Endothelial cell of umbilical vein (primary cell): Measurements from ENCODE around the gene TLCD3B. TPM values are rescaled to one million over a fixed set of nuclear protein-coding genes. Genes with fewer than 3 reads are reported as not detected.

Experiments used
- BruUV-seq: library from RNA; stranded (reverse); fragments of 400-500 nt; replicated peaks from 2 replicates; lab custom pipeline; 2021; lab: Mats Ljungman, UMichigan
- CTCF ChIA-PET: fragments of 300-600, 350-600 bp; sonication (Branson Sonifier 250); formaldehyde crosslinking; loops from one replicate; lab custom pipeline; 2021; ENCODE audit warnings: antibody characterized with exemption, inconsistent platforms; lab: Charles Lee
- POLR2A ChIA-PET: fragments of 300-600, 350-600 bp; sonication (Branson Sonifier 250); formaldehyde crosslinking; loops from one replicate; lab custom pipeline; 2021; ENCODE audit warnings: antibody characterized with exemption, inconsistent platforms; lab: Charles Lee
- DNase-seq: peaks from one replicate; pipeline ENCODE4 v3.0.0-alpha.2; 2011; ENCODE audit warnings: low read depth, low spot score
- FAIRE-seq: peaks from 2 replicates; lab custom pipeline; 2011; peaks lifted over from hg19 to GRCh38; lab: Jason Lieb, UNC
- H2AFZ ChIP-seq: 2 replicates; pipeline ENCODE4 v1.6.0; 2012; ENCODE audit warnings: low read depth, low read length, control low read depth, inconsistent platforms
- H3K27ac ChIP-seq: 2 replicates; pipeline ENCODE4 v1.5.1; 2011; ENCODE audit warnings: low read depth, mild to moderate bottlenecking, control low read depth, low read length, moderate library complexity; ENCODE audit not compliant: insufficient read depth
- H3K27me3 ChIP-seq, 2 experiments: 2 replicates each; pipeline versions ENCODE4 v1.6.0 to v1.6.1; 2011; ENCODE audit warnings: low read length in 2 of 2, mixed read lengths in 1 of 2; ENCODE audit not compliant: control insufficient read depth in 2 of 2, insufficient read depth in 2 of 2
- H3K36me3 ChIP-seq, 2 experiments: 2 replicates in 1 of 2; 3 replicates in 1 of 2; pipeline ENCODE4 v1.5.1; 2011; ENCODE audit warnings: low read length in 2 of 2, mild to moderate bottlenecking in 1 of 2, moderate library complexity in 1 of 2; ENCODE audit not compliant: control insufficient read depth in 2 of 2, insufficient read depth in 2 of 2; ENCODE audit errors: extremely low read depth in 1 of 2
- H3K4me1 ChIP-seq: 3 replicates; pipeline ENCODE4 v1.5.1; 2011; ENCODE audit warnings: mild to moderate bottlenecking, low read length; ENCODE audit not compliant: control insufficient read depth, insufficient read depth; ENCODE audit errors: extremely low read depth
- H3K4me2 ChIP-seq: 2 replicates; pipeline ENCODE4 v1.6.1; 2011; ENCODE audit warnings: low read length, control low read depth, mixed read lengths; ENCODE audit not compliant: insufficient read depth
- H3K4me3 ChIP-seq, 3 experiments: fragments of 200-600 bp in 1 of 3; sonication (generic), shearing (Covaris generic) in 1 of 3; replicated peaks in 1 of 3; 2 replicates each; pipeline ENCODE4 v1.5.1; 2011 to 2016; ENCODE audit warnings: control low read depth in 3 of 3, low read length in 3 of 3, mild to moderate bottlenecking in 2 of 3, inconsistent platforms in 1 of 3, low read depth in 1 of 3, moderate library complexity in 1 of 3; ENCODE audit not compliant: insufficient read depth in 1 of 3
- H3K79me2 ChIP-seq: 2 replicates; pipeline ENCODE4 v1.6.0; 2012; ENCODE audit warnings: low read length, inconsistent platforms; ENCODE audit not compliant: control insufficient read depth, insufficient read depth
- H3K9ac ChIP-seq: replicated peaks from 2 replicates; pipeline ENCODE3; 2011; ENCODE audit warnings: low read length, control low read depth; ENCODE audit not compliant: insufficient read depth; ENCODE audit errors: extremely low read depth
- H3K9me1 ChIP-seq: replicated peaks from 3 replicates; pipeline ENCODE4 v1.6.0; 2011; ENCODE audit warnings: mild to moderate bottlenecking, low read length; ENCODE audit not compliant: control insufficient read depth, insufficient read depth; ENCODE audit errors: extremely low read depth
- H3K9me3 ChIP-seq: replicated peaks from 2 replicates; pipeline ENCODE4 v1.5.1; 2012; ENCODE audit warnings: low read length, inconsistent platforms; ENCODE audit not compliant: control insufficient read depth, insufficient read depth
- H4K20me1 ChIP-seq: replicated peaks from 2 replicates; pipeline ENCODE3; 2011; ENCODE audit warnings: mild to moderate bottlenecking, low read length; ENCODE audit not compliant: control insufficient read depth, insufficient read depth; ENCODE audit errors: extremely low read depth
- CTCF ChIP-seq, 2 donors: IDR thresholded peaks; 1 replicate in 1 of 2; 2 replicates in 1 of 2; pipeline ENCODE4 v1.5.1; 2011; ENCODE audit warnings: low read length in 2 of 2, mild to moderate bottlenecking in 2 of 2, moderate library complexity in 2 of 2, control low read depth in 1 of 2, inconsistent platforms in 1 of 2, low read depth in 1 of 2; ENCODE audit not compliant: insufficient read depth in 1 of 2; ENCODE audit errors: extremely low read depth in 1 of 2
- FOS ChIP-seq: IDR thresholded peaks from 2 replicates; pipeline ENCODE4 v1.6.1; 2011; ENCODE audit warnings: mild to moderate bottlenecking, low read length, moderate library complexity, borderline replicate concordance; ENCODE audit not compliant: insufficient read depth
- GATA2 ChIP-seq: IDR thresholded peaks from 2 replicates; pipeline ENCODE4 v1.7.0; 2011; ENCODE audit warnings: low read depth, mild to moderate bottlenecking, moderate library complexity, mixed read lengths, low read length; ENCODE audit not compliant: insufficient read length, insufficient read depth
- JUN ChIP-seq: IDR thresholded peaks from 2 replicates; pipeline ENCODE4 v1.6.1; 2011; ENCODE audit warnings: borderline replicate concordance, low read depth; ENCODE audit not compliant: insufficient read length, insufficient read depth
- MAX ChIP-seq: IDR thresholded peaks from 2 replicates; pipeline ENCODE4 v1.6.1; 2011; ENCODE audit not compliant: insufficient read depth, insufficient read length
- MYC ChIP-seq: IDR thresholded peaks from one replicate; pipeline ENCODE4 v1.6.1; 2011; ENCODE audit warnings: mild to moderate bottlenecking, low read depth, low read length
- POLR2A ChIP-seq: IDR thresholded peaks from 2 replicates; pipeline ENCODE4 v1.6.1; 2012; ENCODE audit warnings: low read depth, mild to moderate bottlenecking, control low read depth, low read length
- POLR2AphosphoS5 ChIP-seq: IDR thresholded peaks from 2 replicates; pipeline ENCODE4 v1.6.1; 2012; ENCODE audit warnings: low read depth, mild to moderate bottlenecking, control low read depth, low read length, moderate library complexity; ENCODE audit not compliant: insufficient read depth
- dilution Hi-C: fragments of 300-500 bp; cut with MboI; formaldehyde crosslinking; loops from one replicate; pipeline ENCODE4 v1.15.0; 2019; ENCODE audit warnings: low sequenced_read_pairs; ENCODE audit not compliant: extremely low pct_ligation_motif_present
- intact Hi-C: fragments of 100-400 bp; cut with micrococcal nuclease; formaldehyde crosslinking; loops from one replicate; pipeline ENCODE4 v1.10.0; 2022
- polyA plus RNA-seq, 4 experiments: library from polyadenylated mRNA; depleted of rRNA in 3 of 4; stranded (reverse) in 3 of 4; unstranded in 1 of 4; fragments of >200 nt; gene quantifications; 2 replicates each; pipeline versions ENCODE4 v1.2.1 to v1.2.3, GENCODE V29; 2011 to 2012; ENCODE audit warnings: missing spikeins in 1 of 4
- total RNA-seq: library from RNA; stranded (reverse); gene quantifications from 2 replicates; pipeline ENCODE4 v1.2.3, GENCODE V29; 2021

TLCD3B gene
- total and polyA plus RNA-seq, 2 donors (not counting 3 experiments of a cell fraction or from before 2014, with no cell fraction given), result 0.37 to 0.86 TPM

- H3K36me3 ChIP-seq, result no peaks in the 10 kb centered on the region
- no peaks in the 10 kb centered on the region for H3K9me3 ChIP-seq
- no peaks in the 10 kb centered on the region for H3K9me1 ChIP-seq
- intact Hi-C loops, result no loop called here
- H3K79me2 ChIP-seq, result no peaks in the 10 kb centered on the region
- ChIA-PET CTCF (no interaction called here), POLR2A (no interaction called here)
- FAIRE-seq (no peak), DNase-seq (no peak)
- no peaks in the 10 kb centered on the region for H4K20me1 ChIP-seq
- no peak overlapping the region for H3K27ac ChIP-seq
- H3K27me3 ChIP-seq, result peaks cover 8 to 12% of the 10 kb centered on the region in 2 experiments
- no peak overlapping the region for H2AFZ ChIP-seq
- TF ChIP-seq CTCF (IDR thresholded peaks at IDR 0.05; ENCODE audit: extremely low read depth in 1 of 2, insufficient read depth in 1 of 2, low read depth in 1 of 2, low read length in 2 of 2) (no peak), MYC (no peak), FOS (no peak), JUN (no peak), POLR2AphosphoS5 (no peak), MAX (no peak), GATA2 (no peak), POLR2A (no peak)
- no peaks in the 10 kb centered on the region for H3K4me1 ChIP-seq
- no peak overlapping the region for H3K4me3 ChIP-seq
- H3K9ac ChIP-seq, result no peak overlapping the region
- dilution Hi-C loops, result no loop called here
- BruUV-seq, result no TSS peak
- no peak overlapping the region for H3K4me2 ChIP-seq
Observed at GRCh38 chr16:30025574-30025973, 5.5 kb downstream of the TLCD3B start.
